B cell (primary cell): ENCODE results near the gene RPUSD2.

Experiments
- CTCF ChIP-seq: fragments of 200-600 bp; IDR thresholded peaks from one replicate; pipeline ENCODE4 v1.8.0; 2022; ENCODE audit warnings: antibody characterized with exemption, mild to moderate bottlenecking
- EZH2 ChIP-seq: IDR thresholded peaks from 2 replicates; pipeline ENCODE4 v1.6.1; 2012; ENCODE audit warnings: borderline replicate concordance, low read depth, mild to moderate bottlenecking, moderate library complexity, low read length; ENCODE audit not compliant: insufficient read depth, poor library complexity, severe bottlenecking

GRCh38 chr15:40600956-40601355 is 31.9 kb downstream of the RPUSD2 start:
- TF ChIP-seq CTCF (no peak), EZH2 (no peak)
